ENCODE measurements around the gene CCDC137.

DNA sequence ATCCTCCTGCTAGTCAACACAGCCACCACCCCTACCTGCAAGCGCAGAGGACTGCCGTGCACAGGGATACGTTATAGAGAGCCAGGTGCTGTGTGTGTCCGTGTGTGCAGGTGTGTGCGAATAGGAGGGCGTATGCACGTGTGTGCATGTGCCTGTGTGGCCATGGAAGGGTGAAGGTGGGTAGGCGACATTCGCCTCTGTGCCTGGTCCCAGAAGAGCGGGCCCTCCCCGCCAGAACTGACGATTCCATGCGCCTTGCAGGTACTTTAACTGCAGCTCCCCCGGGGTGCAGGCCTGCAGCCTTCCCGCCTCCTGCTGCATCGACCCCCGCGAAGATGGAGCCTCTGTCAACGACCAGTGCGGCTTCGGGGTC, 18.9 kb upstream of the CCDC137 start:
- TF ChIP-seq CTCF (conservative IDR thresholded peaks at IDR 0.05; ENCODE audit: low read length) (no peak), EZH2phosphoT487 (IDR thresholded peaks at IDR 0.05; ENCODE audit: borderline replicate concordance, low read depth, low read length) (no peak)

Measured in OCI-LY7 (cell line).